ENCODE data around the gene CTNNA2. TPM values are rescaled to one million over a fixed set of nuclear protein-coding genes. Genes with fewer than 3 reads are reported as not detected.

The CTNNA2 gene
- total and polyA plus RNA-seq, 4 donors = 0.01 to 0.37 TPM; not detected in 2

DNA sequence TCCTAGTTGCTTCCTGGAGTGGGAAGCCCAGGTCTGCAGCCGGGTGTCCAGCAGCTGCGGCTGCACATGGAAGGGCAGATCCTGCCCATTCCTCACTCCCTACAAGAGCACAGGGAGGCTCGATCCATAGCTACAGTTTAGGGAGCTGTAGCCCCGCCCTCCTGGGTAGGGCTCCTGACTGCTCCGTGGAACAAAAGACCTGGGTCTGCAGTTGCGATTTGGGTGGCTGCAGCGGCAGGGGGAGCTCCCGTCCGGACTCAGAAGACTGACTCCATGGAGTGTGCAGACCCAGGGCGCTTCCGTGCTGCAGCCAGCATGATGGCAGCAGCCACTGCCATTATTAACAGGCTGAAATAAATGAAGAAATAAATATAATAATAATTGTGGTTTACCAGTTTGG is 157.3 kb downstream of the CTNNA2 start:
- Histone ChIP-seq H3K4me3 (no peak overlapping the region), H3K27ac (ENCODE audit: low read depth in 1 of 2, low read length in 1 of 2) (no peak overlapping the region), H3K36me3 (ENCODE audit: control insufficient read depth in 4 of 4, insufficient read depth in 4 of 4, low read length in 4 of 4) (no peaks in the 10 kb centered on the region), H3K27me3 (ENCODE audit: control insufficient read depth in 3 of 3, insufficient read depth in 3 of 3, low read length in 2 of 3) (no peaks in the 10 kb centered on the region), H3K4me1 (ENCODE audit: control insufficient read depth in 5 of 5, insufficient read depth in 5 of 5, low read length in 5 of 5) (no peaks in the 10 kb centered on the region), H3K9me3 (ENCODE audit: control insufficient read depth in 4 of 4, insufficient read depth in 3 of 4, low read length in 3 of 4) (peaks cover 0 to 3% (median 0%) of the 10 kb centered on the region in 4 donors), H3K9ac (ENCODE audit: insufficient read depth in 1 of 2, low read length in 2 of 2) (no peak overlapping the region)
- WGBS, 2 donors = 79 to 86% methylated on average over 11 of the region's 11 CpGs
- ATAC-seq (ENCODE audit: insufficient read depth, low FRiP score) = no peak
- TF ChIP-seq, protein P1, sequence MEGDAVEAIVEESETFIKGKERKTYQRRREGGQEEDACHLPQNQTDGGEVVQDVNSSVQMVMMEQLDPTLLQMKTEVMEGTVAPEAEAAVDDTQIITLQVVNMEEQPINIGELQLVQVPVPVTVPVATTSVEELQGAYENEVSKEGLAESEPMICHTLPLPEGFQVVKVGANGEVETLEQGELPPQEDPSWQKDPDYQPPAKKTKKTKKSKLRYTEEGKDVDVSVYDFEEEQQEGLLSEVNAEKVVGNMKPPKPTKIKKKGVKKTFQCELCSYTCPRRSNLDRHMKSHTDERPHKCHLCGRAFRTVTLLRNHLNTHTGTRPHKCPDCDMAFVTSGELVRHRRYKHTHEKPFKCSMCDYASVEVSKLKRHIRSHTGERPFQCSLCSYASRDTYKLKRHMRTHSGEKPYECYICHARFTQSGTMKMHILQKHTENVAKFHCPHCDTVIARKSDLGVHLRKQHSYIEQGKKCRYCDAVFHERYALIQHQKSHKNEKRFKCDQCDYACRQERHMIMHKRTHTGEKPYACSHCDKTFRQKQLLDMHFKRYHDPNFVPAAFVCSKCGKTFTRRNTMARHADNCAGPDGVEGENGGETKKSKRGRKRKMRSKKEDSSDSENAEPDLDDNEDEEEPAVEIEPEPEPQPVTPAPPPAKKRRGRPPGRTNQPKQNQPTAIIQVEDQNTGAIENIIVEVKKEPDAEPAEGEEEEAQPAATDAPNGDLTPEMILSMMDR (IDR thresholded peaks at IDR 0.05; ENCODE audit: control extremely low read depth, extremely low read depth) = no peak
- no peak for DNase-seq

DNA sequence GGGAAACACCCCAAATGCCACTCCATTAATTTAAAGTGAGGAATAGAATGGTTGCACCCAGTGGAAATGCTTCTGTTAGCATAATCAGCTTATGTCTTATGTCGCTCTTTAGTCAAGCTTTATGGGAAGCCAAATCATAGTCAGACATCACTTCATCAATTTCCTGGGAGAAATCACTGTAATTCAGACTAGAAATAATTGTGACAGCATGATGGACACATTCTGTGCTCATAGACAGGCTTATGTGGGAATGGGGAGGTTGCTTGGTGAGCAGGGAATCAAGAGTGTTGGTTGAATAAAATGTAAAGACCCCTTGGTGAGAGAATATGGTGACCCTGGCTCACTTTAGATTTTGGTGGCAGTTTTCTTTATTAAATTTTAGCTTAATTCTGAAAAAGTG is 174.0 kb downstream of the CTNNA2 start:
- no peak overlapping the region for H3K4me3 ChIP-seq
- no peaks in the 10 kb centered on the region for H3K4me1 ChIP-seq (ENCODE audit: control insufficient read depth in 5 of 5, insufficient read depth in 5 of 5, low read length in 5 of 5)
- ATAC-seq (ENCODE audit: insufficient read depth, low FRiP score) (no peak), DNase-seq (no peak)
- TF ChIP-seq, protein P1 (IDR thresholded peaks at IDR 0.05; ENCODE audit: control extremely low read depth, extremely low read depth) = no peak
- H3K9me3 ChIP-seq (ENCODE audit: control insufficient read depth in 4 of 4, insufficient read depth in 3 of 4, low read length in 3 of 4) = peaks cover 0 to 7% (median 0%) of the 10 kb centered on the region in 4 donors
- H3K27me3 ChIP-seq (ENCODE audit: control insufficient read depth in 3 of 3, insufficient read depth in 3 of 3, low read length in 2 of 3) = no peaks in the 10 kb centered on the region
- no peak overlapping the region for H3K9ac ChIP-seq (ENCODE audit: insufficient read depth in 1 of 2, low read length in 2 of 2)
- H3K36me3 ChIP-seq (ENCODE audit: control insufficient read depth in 4 of 4, insufficient read depth in 4 of 4, low read length in 4 of 4) = no peaks in the 10 kb centered on the region
- 89 to 90% methylated on average over 1 of the region's 1 CpG for WGBS, 2 donors
- no peak overlapping the region for H3K27ac ChIP-seq (ENCODE audit: low read depth in 1 of 2, low read length in 1 of 2)

DNA sequence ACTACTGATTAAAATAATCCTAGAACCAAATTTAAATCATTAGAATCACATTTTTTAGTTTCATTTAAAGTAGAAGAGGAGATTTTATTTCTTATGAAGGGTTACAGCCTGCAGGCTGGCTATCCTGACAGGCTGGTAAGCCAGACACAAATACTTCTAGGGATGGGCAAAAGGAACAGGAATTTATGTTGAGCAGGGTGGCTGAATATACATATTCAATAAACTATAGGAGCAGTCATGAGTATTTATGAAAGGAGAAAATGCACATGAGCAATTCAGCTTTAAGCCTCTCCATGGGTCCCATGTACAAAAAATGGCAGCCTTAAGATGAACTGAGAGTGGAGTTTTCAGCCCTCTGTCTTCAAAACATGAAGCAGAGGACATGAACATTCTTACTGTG is 182.4 kb downstream of the CTNNA2 start:
- Histone ChIP-seq H3K27ac (ENCODE audit: low read depth in 1 of 2, low read length in 1 of 2) (no peak overlapping the region), H3K4me3 (no peak overlapping the region), H3K27me3 (ENCODE audit: control insufficient read depth in 3 of 3, insufficient read depth in 3 of 3, low read length in 2 of 3) (no peaks in the 10 kb centered on the region), H3K36me3 (ENCODE audit: control insufficient read depth in 4 of 4, insufficient read depth in 4 of 4, low read length in 4 of 4) (no peaks in the 10 kb centered on the region), H3K4me1 (ENCODE audit: control insufficient read depth in 5 of 5, insufficient read depth in 5 of 5, low read length in 5 of 5) (no peaks in the 10 kb centered on the region), H3K9me3 (ENCODE audit: control insufficient read depth in 4 of 4, insufficient read depth in 3 of 4, low read length in 3 of 4) (peaks cover 0 to 3% (median 0%) of the 10 kb centered on the region in 4 donors), H3K9ac (ENCODE audit: insufficient read depth in 1 of 2, low read length in 2 of 2) (no peak overlapping the region)
- TF ChIP-seq, protein P1 (IDR thresholded peaks at IDR 0.05; ENCODE audit: control extremely low read depth, extremely low read depth) = no peak
- ATAC-seq (ENCODE audit: insufficient read depth, low FRiP score) (no peak), DNase-seq (no peak)

DNA sequence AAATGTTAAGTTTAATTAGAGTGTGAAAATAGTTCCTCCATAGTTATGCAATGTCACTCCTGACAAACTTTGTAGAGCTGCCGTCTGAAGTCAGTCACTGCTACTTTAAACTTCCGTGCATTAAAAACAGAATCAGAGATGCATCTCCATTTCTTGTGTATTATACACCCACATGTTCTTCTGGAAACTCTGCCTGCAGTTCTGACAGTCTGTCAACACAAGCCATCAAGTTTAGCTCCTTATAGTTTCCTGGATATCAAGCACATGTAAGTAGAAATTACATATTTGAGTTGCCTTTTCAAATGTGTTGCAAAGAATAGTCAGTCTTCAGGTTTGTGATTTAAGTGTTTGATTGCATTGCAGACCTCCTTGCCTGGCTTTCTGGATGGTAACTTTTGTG is 184.3 kb downstream of the CTNNA2 start:
- TF ChIP-seq, protein P1 (IDR thresholded peaks at IDR 0.05; ENCODE audit: control extremely low read depth, extremely low read depth) = no peak
- Histone ChIP-seq H3K9ac (ENCODE audit: insufficient read depth in 1 of 2, low read length in 2 of 2) (no peak overlapping the region), H3K27ac (ENCODE audit: low read depth in 1 of 2, low read length in 1 of 2) (no peak overlapping the region), H3K4me1 (ENCODE audit: control insufficient read depth in 5 of 5, insufficient read depth in 5 of 5, low read length in 5 of 5) (no peaks in the 10 kb centered on the region), H3K36me3 (ENCODE audit: control insufficient read depth in 4 of 4, insufficient read depth in 4 of 4, low read length in 4 of 4) (no peaks in the 10 kb centered on the region), H3K9me3 (ENCODE audit: control insufficient read depth in 4 of 4, insufficient read depth in 3 of 4, low read length in 3 of 4) (no peaks in the 10 kb centered on the region), H3K27me3 (ENCODE audit: control insufficient read depth in 3 of 3, insufficient read depth in 3 of 3, low read length in 2 of 3) (no peaks in the 10 kb centered on the region), H3K4me3 (no peak overlapping the region)
- ATAC-seq (ENCODE audit: insufficient read depth, low FRiP score) (no peak), DNase-seq (peak in 2 of 3 donors; percentile 3 to 34)
- 72 to 74% methylated on average over 2 of the region's 2 CpGs for WGBS, 2 donors
